ENCODE data around the gene LYZL1.
"Not testable (repeated sequence)": the region's sequence is repeated elsewhere in the genome, so short reads cannot be mapped to it uniquely, and the experiment has no call there.

The LYZL1 gene

DNA sequence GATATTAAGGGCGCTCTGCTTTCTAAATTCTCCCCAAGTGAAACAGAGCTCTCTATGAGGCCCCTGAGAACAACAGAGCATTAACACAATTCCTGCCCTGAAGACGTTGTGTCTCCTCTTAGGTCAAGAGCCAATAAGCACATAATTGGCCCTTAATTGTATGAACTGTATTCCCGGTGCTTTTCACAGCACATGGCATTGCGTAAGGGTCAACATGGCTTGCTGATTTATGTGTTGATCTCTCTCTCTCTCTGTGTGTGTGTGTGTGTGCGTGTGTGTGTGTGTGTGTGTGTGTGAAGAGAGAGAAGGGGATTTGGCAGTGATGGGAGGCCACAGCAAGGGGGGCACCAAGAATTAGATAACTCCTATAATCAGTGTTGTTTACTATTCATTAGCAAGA, 40.5 kb downstream of the LYZL1 start:
- no peak overlapping the region for H3K4me3 ChIP-seq
- TF ChIP-seq FOXP2 (optimal IDR thresholded peaks at IDR 0.05; ENCODE audit: control extremely low read depth, extremely low read length, insufficient read depth) (no peak), EZH2 (IDR thresholded peaks at IDR 0.05) (no peak), POLR2AphosphoS5 (IDR thresholded peaks at IDR 0.05; ENCODE audit: borderline replicate concordance, low read depth, low read length) (no peak)
- no peak overlapping the region for H3K9ac ChIP-seq (ENCODE audit: insufficient read length)
- no peaks in the 10 kb centered on the region for H3K36me3 ChIP-seq (ENCODE audit: insufficient read depth, low read length)
- H3K27ac ChIP-seq, result no peak overlapping the region
- no peak for DNase-seq (ENCODE audit: low read depth, low spot score)
- H3K9me3 ChIP-seq (ENCODE audit: low read depth, low read length), result no peaks in the 10 kb centered on the region

DNA sequence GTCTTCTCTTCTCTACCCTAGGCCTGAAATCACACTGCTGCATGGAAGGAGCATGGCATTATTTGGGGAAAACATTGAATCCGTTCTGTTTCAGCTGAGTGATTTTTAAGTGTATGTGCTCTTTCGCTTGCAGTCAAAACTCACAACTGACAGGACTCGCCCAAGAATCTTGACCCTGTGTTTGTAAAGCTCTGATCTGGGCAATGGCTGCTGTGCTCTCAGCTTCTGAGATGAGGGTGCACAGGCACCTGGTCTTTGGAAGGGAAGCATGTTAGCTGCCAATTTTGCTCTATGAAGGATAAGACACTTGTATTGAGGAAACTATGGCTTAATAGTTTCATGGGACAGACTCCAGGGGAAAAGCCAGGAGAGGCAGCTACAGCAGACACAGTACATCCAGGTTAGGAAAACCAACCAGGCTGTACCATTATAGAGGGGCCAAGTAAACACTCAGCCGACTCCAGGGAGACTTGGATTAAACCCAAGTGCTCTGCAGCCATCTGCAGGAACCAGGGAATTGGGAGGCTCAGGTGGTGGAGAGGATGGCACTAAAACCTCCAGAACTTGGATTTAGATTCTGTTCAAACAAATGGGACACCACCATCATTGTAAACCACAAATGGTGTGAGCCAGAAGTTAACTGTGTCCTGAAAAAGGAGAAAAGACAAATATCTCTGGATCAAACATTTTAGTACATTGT, 43.3 kb downstream of the LYZL1 start:
- H3K9me3 ChIP-seq (ENCODE audit: low read depth, low read length), result no peaks in the 10 kb centered on the region
- no peak overlapping the region for H3K9ac ChIP-seq (ENCODE audit: insufficient read length)
- TF ChIP-seq POLR2AphosphoS5 (IDR thresholded peaks at IDR 0.05; ENCODE audit: borderline replicate concordance, low read depth, low read length) (no peak), EZH2 (IDR thresholded peaks at IDR 0.05) (no peak), FOXP2 (optimal IDR thresholded peaks at IDR 0.05; ENCODE audit: control extremely low read depth, extremely low read length, insufficient read depth) (no peak)
- no peak overlapping the region for H3K4me3 ChIP-seq
- H3K27ac ChIP-seq, result no peak overlapping the region
- no peaks in the 10 kb centered on the region for H3K36me3 ChIP-seq (ENCODE audit: insufficient read depth, low read length)
- no peak for DNase-seq (ENCODE audit: low read depth, low spot score)

DNA sequence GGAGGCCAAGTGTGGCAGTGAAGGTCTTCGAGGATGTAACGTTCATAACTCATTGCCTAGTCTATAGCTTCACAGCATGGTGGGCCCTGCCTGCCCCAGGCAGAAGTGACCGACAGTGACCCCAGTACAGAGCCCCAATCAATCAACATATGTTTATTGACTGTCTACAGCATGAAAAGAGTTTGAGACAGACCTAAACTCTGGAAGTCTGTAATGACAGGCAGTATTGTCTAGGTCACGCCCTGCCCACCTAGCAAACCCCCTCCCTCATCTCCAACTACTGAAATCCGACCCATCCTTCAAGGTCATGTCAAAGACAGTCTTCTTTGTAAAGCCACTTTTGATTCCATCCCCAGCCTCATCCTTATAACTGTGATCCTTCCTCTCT, 43.9 kb downstream of the LYZL1 start:
- Histone ChIP-seq H3K9ac (ENCODE audit: insufficient read length) (no peak overlapping the region), H3K36me3 (ENCODE audit: insufficient read depth, low read length) (no peaks in the 10 kb centered on the region), H3K9me3 (ENCODE audit: low read depth, low read length) (no peaks in the 10 kb centered on the region), H3K27ac (no peak overlapping the region), H3K4me3 (no peak overlapping the region)
- DNase-seq (ENCODE audit: low read depth, low spot score), result no peak
- TF ChIP-seq POLR2AphosphoS5 (IDR thresholded peaks at IDR 0.05; ENCODE audit: borderline replicate concordance, low read depth, low read length) (no peak), EZH2 (IDR thresholded peaks at IDR 0.05) (no peak), FOXP2 (optimal IDR thresholded peaks at IDR 0.05; ENCODE audit: control extremely low read depth, extremely low read length, insufficient read depth) (no peak)

DNA sequence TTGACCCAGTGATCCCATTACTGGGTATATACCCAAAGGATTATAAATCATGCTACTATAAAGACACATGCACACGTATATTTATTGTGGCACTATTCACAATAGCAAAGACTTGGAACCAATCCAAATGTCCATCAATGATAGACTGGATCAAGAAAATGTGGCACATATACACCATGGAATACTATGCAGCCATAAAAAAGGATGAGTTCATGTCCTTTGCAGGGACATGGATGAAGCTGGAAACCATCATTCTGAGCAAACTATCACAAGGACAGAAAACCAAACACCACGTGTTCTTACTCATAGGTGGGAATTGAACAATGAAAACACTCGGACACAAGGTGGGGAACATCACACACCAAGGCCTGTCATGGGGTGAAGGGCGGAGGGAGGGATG, 48.7 kb downstream of the LYZL1 start:
- not testable (repeated sequence) for H3K9ac ChIP-seq (ENCODE audit: insufficient read length); H3K4me3 ChIP-seq; H3K36me3 ChIP-seq (ENCODE audit: insufficient read depth, low read length); H3K9me3 ChIP-seq (ENCODE audit: low read depth, low read length); H3K27ac ChIP-seq; DNase-seq (ENCODE audit: low read depth, low spot score)

DNA sequence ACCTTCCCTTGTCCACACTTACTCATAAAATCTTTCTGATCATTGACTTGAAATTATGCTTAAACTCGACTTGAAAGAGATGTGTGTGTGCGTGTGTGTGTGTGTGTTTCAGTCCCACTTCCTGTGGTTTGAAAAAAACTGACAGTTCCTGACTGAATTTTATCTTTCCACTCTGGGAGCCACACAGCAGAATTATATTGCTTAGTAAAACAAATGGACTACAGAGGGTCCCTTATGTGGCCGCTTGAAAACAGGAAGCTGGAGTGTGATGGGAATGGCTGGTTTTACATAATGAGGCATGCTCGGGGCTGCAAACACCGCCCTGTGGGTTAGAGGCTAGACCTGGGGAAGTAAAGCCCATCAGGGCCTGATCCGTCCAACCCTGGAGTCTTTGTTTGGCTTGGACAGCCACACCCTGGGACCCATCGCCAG, 54.8 kb downstream of the LYZL1 start:
- TF ChIP-seq EZH2 (IDR thresholded peaks at IDR 0.05), result no peak
- TF ChIP-seq POLR2AphosphoS5 (IDR thresholded peaks at IDR 0.05; ENCODE audit: borderline replicate concordance, low read depth, low read length), result no peak
- TF ChIP-seq FOXP2 (optimal IDR thresholded peaks at IDR 0.05; ENCODE audit: control extremely low read depth, extremely low read length, insufficient read depth), result no peak
- Histone ChIP-seq H3K36me3 (ENCODE audit: insufficient read depth, low read length) (no peaks in the 10 kb centered on the region), H3K9ac (ENCODE audit: insufficient read length) (no peak overlapping the region), H3K9me3 (ENCODE audit: low read depth, low read length) (no peaks in the 10 kb centered on the region), H3K4me3 (no peak overlapping the region), H3K27ac (no peak overlapping the region)
- no peak for DNase-seq (ENCODE audit: low read depth, low spot score)

DNA sequence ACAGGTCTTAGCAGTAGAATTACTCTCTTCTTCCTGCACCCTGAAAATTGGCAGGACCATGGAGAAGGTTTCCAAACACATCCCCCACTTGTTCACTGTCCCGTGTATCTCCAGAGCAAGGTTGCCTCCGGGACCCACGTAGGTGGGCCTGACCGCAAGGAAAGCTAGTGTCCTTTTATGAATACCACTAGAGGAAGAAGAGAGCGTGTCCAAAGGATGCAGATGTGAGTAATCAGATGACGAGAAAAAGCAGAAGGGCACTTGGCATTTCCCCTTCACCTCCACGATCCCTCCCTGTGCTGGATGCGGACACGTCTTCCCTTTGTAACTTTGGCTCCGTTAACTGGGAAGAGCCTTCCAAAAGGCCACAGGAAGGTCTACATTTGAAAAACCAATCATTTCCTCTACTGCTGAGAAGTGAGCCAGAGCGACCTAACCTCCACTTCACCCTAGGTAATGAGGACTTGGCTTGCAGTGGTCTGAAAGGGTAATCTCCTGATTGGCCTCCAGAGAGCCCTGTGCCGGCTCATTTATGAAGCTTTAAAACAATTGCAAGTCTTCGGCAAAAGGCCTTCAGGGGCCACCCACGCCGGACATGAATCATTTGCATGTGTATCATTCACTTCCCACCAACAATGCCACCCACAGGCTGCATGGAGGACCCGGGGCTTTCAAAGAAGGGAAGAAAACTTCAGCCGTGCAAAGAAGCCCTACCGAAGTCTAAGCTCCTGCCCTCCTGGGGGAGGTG, 55.4 kb downstream of the LYZL1 start:
- H3K4me3 ChIP-seq, result no peak overlapping the region
- no peaks in the 10 kb centered on the region for H3K36me3 ChIP-seq (ENCODE audit: insufficient read depth, low read length)
- no peak overlapping the region for H3K9ac ChIP-seq (ENCODE audit: insufficient read length)
- H3K9me3 ChIP-seq (ENCODE audit: low read depth, low read length), result no peaks in the 10 kb centered on the region
- no peak overlapping the region for H3K27ac ChIP-seq
- TF ChIP-seq EZH2 (IDR thresholded peaks at IDR 0.05), result no peak
- DNase-seq (ENCODE audit: low read depth, low spot score), result no peak

DNA sequence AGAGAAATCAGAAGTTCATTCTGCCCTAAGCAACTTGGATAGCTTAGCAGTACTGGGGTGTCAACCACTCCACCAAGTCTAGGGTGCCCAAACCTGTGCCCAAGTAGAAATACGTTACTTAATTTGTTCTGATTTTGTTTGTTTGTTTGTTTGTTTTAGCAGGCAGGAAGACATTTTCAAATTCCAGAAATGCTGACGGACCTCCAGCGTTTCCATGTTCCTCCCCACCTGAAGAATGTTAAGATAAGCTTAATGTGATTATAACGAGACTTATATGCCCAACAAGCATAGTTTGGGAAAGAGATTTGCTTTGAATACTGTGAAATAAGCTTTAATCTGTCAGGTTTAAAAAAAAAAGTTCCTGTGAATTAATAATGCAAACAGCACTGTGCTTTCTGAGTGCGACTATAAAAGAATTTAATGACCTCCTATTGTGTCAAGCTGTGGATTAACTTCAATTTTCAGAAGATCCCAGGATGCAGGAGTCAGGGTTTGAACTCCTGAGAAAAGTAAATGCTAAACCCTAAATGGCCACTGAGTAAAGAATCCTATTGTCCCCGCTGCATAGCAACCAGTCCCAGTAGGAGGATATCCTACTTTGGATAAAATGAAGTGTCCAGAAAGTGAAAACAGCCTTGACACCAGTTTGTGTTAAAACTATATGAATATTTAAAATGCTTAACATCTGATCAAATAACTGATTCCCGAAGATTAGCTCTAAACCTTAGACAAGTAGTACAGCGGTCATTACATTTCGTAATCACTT, 56.5 kb downstream of the LYZL1 start:
- Histone ChIP-seq H3K9ac (ENCODE audit: insufficient read length) (no peak overlapping the region), H3K36me3 (ENCODE audit: insufficient read depth, low read length) (no peaks in the 10 kb centered on the region), H3K9me3 (ENCODE audit: low read depth, low read length) (no peaks in the 10 kb centered on the region), H3K4me3 (no peak overlapping the region), H3K27ac (no peak overlapping the region)
- no peak for DNase-seq (ENCODE audit: low read depth, low spot score)
- TF ChIP-seq EZH2 (IDR thresholded peaks at IDR 0.05) (no peak), POLR2AphosphoS5 (IDR thresholded peaks at IDR 0.05; ENCODE audit: borderline replicate concordance, low read depth, low read length) (no peak), FOXP2 (optimal IDR thresholded peaks at IDR 0.05; ENCODE audit: control extremely low read depth, extremely low read length, insufficient read depth) (no peak)

DNA sequence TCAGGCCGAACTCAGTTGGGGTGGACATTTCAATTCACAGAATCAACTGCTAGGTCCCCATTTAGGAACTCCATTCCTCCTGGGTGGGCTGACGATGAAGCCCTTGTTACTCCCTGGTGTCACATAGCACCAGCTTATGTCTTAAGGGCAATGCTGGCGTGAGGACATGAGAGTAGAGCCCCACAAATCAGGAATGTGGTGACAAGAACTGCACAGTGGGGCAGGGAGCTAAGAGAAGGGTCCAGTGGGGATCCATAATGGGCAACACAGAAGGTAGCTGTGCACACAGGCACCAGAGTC, 57.0 kb downstream of the LYZL1 start:
- TF ChIP-seq FOXP2 (optimal IDR thresholded peaks at IDR 0.05; ENCODE audit: control extremely low read depth, extremely low read length, insufficient read depth) (no peak), EZH2 (IDR thresholded peaks at IDR 0.05) (no peak), POLR2AphosphoS5 (IDR thresholded peaks at IDR 0.05; ENCODE audit: borderline replicate concordance, low read depth, low read length) (no peak)
- Histone ChIP-seq H3K9ac (ENCODE audit: insufficient read length) (no peak overlapping the region), H3K27ac (no peak overlapping the region), H3K9me3 (ENCODE audit: low read depth, low read length) (no peaks in the 10 kb centered on the region), H3K4me3 (no peak overlapping the region), H3K36me3 (ENCODE audit: insufficient read depth, low read length) (no peaks in the 10 kb centered on the region)
- no peak for DNase-seq (ENCODE audit: low read depth, low spot score)

All from SK-N-MC (cell line).